GM21526 (cell line): ENCODE measurements around the gene MICAL2.

Experiments
- ATAC-seq: cut with Tn5 transposase; IDR thresholded peaks from one replicate; pipeline ENCODE4 v1.9.1; 2021; ENCODE audit warnings: moderate library complexity; ENCODE audit not compliant: unreplicated experiment, low FRiP score

MICAL2 gene

GRCh38 chr11:12077535-12078280 lies 32.7 kb upstream of the MICAL2 start:
- ATAC-seq, result no peak

DNA sequence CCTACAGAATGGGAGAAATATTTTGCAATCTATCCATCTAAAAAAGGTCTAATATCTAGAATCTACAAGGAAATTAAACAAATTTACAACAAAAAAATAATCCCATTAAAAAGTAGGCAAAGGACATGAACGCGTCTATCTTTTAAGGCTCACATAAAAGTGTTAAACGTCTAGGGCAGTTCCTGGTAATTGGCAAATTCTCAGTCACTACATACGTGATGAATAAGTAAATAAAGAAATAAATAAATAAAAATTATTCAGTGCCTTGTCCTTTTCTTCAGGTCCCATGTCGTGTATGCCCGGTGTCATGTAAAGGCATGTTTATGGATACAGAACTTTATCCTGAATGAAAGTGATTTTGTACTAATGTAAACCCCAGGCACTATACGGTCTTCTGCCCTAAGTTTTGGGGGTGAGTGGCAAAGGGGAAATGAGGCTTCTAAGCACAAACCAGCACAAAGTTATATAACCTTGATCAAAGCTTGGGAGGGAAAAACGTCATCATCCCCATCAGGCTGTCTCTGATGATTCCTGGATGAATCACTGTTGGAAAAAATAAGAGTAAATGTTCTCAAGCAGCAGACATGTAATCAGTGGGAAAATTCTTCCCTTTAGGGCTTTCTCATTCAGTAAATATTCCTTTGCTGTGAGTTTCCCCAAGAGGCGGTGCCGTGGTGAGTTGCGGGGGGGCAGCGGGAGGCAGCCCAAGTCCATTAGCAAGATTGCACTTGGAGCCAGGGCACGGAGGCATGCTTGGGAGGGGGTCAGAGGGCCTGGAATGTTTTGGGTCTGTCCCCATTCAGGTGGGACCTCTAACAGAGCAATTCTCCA lies 30.4 kb upstream of the MICAL2 start:
- ATAC-seq, result no peak

GRCh38 chr11:12083380-12083779 lies 27.0 kb upstream of the MICAL2 start:
- ATAC-seq, result no peak

DNA sequence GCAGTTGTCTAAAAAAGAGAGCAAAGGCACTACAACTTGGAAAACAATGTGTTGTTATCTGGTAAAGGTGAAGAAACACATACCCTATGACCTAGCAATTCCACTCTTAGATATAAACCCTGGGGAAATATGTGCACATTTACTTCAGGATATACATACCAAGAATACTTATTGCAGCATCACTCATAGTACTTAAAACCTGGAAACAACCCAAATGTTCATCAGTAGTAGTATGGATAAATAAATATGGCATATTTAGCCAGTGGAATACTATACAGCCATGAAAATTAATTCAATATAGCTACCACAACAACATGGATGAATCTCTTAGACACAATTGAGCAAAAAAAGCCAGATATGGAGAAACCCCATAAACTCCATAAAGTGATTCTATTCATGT lies 26.1 kb upstream of the MICAL2 start:
- ATAC-seq, result no peak

- no peak for ATAC-seq
Measured at GRCh38 chr11:12085371-12086251, 24.8 kb upstream of the MICAL2 start.

DNA sequence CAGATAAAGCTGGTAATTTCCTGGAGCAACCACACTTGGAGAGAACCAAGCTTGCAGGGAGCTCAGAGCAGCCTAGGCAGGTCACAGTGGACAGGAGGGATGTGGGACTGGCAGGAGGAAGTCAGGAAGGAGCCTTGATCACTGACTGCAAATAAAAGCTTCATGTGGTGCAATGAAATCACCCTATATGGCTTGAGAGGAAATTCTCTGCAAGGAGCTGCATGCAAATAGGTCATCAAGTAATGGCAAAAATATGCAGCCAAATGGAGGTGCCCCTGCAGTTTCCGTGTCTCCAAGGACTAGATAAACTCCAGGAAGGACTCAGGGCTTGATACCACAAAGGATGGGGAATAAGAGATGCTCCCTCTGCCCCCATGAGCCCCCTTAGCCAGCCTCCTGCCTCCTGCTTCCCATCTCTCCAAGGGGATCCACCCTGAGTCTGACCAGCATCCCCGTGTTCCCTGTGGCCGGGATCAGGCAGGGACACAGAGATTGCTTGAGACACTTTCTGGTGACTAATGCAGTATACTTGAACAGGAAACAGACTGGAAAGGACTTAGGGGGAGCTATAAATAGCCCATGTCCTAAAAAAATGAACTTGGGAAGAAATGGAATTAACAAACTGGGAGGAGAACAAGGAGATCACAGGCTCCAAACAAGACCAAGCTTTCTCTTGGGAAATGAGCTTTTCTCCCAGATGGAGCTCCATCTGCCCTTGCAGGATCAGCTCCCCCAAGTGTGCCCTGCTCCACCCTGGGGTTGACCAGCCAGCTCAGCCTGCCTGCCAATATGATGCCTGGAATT lies 23.9 kb upstream of the MICAL2 start:
- no peak for ATAC-seq

DNA sequence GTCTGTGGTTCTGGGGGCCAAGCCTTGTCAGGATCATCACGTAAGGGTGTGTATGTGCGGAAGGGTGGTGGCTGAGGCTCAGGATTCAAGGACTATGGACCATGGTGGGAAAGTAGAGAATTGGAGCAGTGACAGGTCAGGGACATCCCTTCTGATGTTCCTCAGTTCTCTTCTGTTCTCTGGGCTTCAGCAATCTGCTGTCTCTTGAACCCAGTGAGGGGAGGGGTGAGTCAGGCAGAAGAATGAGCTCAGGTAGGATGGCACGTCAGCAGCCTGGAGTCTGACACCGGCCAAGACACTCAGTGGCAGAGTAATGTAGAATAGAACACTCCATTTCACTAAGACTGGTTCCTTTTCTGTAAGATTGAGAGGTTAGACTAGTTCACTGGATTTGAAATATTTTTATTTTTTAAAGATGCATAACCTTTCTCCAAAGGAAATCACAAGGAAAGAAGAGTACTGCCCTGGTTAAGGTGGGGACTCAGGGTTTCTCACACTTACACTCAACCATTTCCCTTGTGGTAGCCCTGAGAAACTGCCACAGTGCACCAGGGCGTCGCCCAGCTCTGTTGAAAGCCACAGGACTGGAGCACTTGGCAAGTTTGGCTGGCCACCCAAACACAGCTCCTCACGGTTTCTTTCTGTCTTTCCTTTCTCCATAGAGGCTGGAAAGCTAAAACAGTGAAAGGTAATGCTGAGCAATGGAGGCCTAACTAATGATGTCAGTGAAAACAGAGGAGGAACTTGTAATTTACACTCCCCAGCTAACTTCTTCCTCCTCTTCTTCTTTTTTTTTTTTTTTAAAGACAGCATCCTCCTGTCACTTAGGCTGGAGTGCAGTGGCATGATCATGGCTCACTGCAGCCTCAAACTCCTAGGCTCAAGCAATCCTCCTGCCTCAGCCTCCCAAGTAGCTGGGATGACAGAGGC lies 23.1 kb upstream of the MICAL2 start:
- ATAC-seq, result no peak

DNA sequence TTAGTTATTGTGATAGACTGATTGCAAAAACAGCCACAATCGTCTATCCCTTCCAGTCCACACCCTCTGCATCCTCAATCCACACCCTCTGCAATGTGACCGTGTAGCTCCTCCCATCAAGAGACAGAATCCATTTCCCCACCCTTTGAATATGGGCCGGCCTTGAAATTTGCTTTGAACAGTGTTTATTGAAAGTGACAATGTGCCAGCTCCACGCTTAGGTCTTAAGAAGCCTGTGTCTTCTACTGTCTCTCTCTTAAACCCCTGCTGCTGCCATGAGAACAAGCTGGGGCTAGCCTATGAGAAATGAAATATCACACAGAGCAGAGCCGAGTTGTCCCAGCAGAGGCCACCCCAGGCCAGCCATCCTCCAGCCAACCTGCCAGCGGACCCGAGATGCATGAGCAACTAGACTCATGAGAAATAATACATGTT lies 22.3 kb upstream of the MICAL2 start:
- ATAC-seq, result no peak

GRCh38 chr11:12088531-12088930 lies 21.9 kb upstream of the MICAL2 start:
- no peak for ATAC-seq

DNA sequence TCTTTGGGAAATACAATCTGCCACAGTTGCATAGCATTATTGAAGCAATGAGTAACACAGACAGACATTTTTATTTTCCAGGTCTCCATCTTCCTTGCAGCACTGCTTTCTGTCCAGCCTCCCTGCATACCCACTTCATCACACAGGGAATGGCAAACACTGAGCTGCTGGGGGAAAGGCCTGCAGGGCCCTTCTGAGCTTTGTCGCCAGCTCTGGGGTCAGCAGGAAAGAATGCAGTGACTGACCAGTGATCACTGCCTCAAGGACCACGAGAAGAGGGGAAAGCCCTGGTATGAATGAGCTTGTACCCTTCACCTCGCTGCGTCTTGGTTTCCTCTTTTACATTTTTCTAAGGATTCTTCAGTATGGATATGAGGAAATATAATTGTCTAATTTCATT lies 21.3 kb upstream of the MICAL2 start:
- ATAC-seq, result no peak

DNA sequence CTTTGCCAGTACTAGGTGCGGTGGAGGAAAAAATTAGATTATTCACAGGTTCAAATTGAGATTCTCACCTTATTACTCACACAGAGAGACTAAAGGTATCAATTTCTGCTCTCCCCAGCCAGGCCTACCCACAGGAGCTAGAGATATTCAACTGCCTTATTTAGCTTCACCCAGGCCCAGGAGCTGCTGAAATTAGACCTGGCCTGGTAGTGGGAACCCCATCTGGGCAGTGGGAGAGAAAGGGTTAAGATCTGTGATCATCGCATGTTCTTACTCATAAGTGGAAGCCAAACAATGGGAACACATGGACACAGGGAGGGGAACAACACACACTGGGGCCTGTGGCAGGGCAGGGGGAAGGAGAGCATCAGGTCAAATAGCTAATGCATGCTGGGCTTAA lies 20.9 kb upstream of the MICAL2 start:
- ATAC-seq, result no peak

DNA sequence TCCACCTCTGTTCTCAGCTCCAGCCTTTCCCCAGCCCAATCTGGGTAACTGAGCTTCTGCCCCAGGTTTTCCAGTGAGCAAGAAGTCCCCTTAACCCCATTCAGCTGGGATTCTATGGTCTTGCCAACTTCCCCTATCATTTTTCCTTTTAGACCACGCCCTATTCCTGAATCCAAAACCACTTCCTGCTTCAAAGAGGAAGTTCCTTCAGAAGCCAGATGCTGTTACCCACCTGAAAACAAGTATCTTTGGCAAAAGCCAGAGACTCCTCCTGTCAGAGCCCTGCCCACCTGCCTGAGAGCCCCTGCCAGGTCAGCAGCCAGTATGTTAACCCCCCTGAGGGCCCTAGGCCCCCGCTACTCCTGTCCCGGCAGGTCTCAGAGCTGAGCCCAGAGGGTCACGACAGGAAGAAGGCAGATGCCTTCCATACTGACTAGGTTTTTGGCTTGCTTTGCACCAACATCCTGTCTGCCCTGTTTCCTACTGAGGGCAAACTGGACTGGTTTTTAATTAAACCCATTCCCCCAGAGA lies 20.3 kb upstream of the MICAL2 start:
- ATAC-seq, result no peak

- no peak for ATAC-seq
Measured at GRCh38 chr11:12090761-12091258, 19.6 kb upstream of the MICAL2 start.

DNA sequence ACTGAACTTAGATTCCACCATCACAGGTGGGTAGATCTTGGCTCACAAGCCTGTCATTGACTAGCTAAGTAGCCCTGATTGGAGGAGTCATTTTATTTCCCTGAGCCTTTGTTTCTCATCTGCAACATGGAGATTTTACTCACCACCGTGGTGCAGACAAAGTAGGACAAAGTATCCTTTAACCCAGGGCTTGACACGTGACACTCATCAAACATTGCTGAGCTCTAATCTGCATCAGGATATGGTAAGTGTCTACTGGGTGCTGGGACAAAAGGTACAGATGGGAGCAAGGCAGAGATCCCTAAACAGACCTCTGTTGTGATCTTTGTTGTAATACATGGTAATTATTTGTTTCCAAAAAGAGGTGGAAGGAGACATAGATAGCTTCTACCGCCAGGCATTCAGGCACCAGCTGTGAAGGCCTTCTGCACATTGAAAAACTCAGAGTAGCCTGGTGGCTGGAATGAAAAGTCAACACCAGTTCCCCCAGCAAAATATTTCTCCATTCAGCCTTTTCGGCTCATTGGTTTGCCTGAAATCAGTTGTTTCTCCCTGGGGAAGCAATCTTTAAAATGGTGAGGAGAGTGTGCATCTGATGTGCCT lies 18.3 kb upstream of the MICAL2 start:
- ATAC-seq, result no peak

DNA sequence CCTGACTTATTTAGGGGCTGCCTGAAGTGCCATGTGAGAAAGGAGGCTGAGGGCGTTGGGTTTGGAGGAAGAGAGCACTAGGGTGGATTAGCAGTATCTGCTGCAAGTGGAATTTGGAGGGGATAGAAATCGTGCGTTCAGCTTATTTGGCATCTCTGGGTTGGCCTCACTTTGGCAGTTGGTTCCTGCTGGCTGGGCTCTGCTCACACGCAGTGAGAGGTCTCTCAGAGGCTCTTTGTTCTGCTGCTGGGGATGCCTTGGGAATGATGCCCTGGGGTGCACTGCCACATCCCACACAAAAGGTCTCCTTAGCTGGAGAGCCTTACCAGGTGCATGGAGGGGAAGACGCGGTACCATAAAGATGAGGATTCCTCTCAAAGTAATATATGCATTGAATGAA lies 17.7 kb upstream of the MICAL2 start:
- ATAC-seq, result no peak

GRCh38 chr11:12094872-12095800 lies 15.3 kb upstream of the MICAL2 start:
- no peak for ATAC-seq

DNA sequence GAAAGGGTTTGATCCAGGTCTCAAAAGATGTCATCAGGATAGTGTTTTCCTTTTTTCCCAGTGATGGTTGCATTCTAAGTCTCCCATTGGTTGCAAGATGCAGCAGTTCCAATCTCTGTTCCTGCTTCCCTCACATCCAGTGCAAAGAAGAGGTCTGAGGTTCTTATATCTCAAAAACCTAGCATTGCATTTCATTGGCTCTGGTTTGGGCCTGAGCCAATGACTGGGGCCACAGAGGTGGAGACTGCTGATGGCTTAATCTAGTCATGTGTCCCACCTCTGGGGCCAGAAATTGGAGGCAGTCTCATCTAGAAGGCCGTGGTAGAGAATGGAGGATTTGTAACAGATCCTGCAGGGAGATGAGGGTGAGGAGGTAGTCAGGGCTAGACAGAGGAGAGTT lies 13.2 kb upstream of the MICAL2 start:
- no peak for ATAC-seq
